Measurements from ENCODE around the gene GPR78.

DNA sequence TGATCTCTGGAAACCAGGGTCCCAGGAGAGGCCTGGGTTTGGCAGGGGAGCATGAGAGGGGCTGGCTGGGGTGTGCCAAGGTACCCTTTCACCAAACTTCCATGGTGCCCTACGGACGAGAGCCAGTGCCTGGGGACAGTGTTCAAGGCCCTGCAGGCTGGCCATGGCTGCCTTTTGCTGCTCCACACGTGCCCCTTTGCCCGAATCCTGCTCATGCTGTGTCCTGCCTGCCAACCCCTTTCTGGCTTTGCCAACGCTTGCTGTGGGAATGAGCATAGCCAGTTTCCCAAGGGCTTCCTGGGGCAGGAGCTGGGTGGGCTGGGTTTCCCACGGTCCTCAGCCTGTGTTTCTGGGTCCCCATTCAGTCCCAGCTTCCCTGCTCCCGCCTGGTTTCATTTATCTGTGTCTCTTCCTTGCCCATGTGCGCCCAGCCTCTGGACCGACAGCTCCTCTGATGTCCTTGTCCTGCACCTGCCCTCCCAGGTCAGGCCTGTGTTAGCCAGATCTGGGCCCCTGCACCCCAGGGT, 29.7 kb downstream of the GPR78 start:
- TF ChIP-seq EZH2 (IDR thresholded peaks at IDR 0.05; ENCODE audit: insufficient read depth, poor library complexity, severe bottlenecking): no peak
- TF ChIP-seq EZH2phosphoT487 (IDR thresholded peaks at IDR 0.05; ENCODE audit: insufficient read depth, low read depth): no peak
